GM19395 (cell line): ENCODE data around the gene OARD1.
A peak's percentile ranks its signal among the peaks of the same experiment; 100 is the strongest.

Experiments
- ATAC-seq: cut with Tn5 transposase; IDR thresholded peaks from one replicate; pipeline ENCODE4 v1.9.1; 2021; ENCODE audit warnings: mild to moderate bottlenecking, moderate library complexity; ENCODE audit not compliant: unreplicated experiment

Gene OARD1

DNA sequence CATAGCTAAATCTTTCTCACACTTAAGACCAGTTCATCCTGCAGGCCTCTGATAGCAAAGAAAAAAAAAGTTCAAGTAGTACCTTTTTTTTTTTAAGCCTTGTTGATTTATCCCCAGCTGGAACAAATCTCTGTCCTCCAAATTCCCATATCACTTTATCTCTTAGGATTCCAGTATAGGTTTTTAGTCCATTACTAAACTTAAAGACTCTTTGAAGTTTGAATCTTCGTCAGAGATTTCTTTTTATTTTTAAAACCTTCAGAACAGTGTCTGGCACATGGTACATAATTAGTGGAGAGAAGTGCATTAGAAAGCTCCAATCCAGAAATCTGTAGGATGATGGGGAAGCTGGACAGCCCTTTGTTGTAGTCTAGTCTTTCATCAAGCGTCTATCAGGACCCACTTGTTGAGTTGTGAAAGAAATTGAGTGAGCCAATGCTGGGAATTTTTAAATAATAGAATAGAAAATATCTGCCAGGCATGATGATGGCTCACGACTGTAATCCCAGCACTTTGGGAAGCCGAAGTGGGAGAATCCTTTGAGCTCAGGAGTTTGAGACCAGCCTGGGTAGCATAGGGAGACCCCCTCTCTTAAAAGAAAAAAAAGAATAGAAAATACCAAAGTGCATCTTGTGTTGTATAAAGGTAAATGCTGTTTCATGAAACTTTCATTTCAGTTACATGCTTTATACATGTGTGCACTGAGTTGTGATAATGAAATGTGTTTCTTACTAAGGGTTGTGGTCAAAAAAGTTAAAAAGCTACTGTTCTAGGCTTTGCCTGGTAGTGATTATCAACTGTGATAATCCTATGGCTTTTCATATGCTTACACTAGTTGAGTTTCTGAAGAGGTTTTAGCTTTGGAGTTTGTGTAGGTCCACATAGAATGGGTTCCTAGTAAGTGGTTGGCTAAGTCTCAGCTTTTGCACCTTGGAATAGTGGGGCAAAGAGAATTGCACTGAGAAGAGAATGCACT, 3.8 kb upstream of the OARD1 start:
- ATAC-seq = no peak

DNA sequence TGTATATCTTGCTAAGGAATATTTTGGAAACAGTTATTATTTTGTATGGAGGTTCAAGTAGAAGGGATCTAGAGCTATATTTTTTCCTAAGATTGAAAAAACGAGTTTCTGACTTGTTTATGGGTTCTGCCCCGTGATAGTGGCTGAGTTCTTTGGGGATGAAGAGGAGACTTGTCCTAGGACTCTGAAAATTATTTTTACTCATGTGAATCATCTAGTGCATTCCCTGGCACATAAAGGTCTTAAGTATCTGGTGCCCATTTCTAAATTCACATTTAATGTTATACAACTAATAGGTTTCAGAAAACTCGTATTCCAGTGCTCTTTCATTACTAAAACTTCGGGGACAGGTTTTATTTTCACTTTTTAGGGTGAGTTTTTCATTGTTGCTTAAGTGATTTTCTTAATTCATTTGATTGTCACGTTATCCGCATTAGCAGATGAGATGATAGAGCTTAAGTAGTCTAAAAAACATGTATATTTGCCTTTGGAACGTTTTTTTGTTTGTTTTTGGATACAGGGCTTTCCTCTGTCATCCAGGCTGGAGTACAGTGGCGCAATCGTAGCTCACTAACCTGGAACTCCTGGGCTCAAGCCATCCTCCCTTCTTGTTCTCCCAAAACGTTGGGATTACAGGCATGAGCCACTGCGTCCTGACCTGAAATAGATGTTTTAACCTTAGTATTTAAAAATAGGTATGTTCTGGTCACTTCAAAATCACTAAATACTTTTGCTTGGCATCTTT, 2.7 kb upstream of the OARD1 start:
- no peak for ATAC-seq

DNA sequence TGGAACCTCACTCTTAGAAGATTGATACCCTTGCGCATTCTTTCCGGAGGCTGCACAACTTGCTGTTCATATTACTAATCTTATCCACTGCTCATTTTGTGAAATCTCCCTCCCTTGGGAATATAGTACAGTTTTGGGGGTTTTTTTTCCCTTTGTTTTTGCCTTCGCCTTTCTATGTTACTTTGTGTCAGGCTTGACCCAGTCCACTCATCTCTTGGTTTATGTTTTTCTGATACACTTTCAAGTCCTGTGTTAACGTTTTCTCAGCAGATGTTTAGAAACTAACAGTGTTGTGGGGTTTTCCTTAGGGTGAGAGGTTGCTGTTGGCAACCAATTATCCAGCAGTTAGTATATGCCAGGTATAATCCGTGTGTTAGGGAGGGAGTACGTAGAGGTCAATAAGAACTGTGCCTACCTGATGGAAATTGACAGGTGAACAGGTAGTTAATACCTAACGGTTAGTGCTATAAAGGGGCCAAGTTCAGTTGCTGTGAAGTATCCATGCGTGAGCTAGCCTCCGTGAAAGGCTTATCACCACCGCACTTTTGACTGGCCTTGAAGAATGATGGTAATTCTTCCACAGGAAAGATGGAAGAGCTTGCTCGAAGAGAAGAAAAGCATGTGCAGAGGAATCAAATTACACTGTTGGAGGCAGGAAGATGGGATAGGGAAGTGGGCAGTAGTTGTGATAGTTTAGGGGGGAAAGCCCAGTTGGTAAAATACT, 2.0 kb upstream of the OARD1 start:
- no peak for ATAC-seq

DNA sequence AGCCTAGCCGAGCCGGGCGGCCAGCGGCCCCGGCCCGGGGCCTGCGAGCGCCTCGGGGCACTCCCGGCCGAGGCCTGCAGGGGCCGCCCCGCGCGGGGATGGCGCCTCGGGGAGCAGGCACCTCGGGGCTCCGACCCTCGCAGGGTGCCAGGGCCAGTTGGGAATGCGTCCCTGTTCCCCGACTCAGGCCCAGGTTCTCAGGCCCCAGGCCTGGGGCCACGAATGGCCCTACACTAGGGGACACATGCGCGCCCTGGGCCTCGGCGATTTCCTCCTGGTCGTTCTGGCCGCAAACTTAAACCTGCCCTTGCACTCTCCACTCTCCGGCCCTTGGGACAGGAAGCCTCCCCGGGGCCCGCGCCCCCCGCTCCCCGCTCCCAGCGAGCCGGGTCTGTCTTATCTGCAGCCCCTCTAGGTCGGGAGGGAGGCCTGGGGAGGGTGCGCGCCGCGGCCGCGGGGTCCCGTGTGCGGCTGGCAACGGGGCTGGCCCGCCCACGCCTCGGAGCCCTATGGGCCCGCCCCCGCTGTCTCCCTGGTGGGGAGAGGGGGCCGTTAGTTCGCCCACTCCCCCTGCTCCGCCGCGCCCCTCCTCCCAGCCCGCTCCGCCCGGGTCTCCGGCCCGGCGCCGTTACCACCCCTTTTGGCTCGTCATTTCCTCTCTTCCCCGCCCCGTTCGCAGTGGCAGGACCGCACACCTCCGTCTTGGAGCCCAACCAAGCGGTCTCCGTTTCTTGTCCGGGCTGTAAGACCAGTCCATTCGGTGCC, 1.2 kb upstream of the OARD1 start:
- peak; percentile 33 for ATAC-seq

DNA sequence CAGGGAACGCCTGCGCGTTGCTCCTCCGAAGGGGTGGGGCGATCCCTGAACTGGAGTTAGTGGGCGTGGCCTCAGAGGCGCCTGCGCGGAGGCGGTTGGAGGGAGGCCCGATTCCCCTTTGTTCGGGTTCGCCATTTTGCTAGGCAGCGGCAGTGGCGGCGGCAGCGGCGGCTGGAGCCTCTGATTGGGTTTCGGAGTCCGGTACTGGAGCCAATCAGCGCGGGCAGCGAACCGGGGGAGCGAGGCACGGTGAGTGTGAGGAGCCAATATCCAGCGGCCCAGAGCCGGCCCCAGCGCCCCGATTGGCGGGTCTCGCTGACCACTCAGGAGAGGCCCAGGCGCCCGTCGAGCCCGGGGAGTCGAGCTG, 663 bp upstream of the OARD1 start, which contains the start of gene NFYA:
Gene NFYA (plus strand): TSS at position 139 of the 367 bp plus-strand sequence. CDS start 6,116 bp downstream, outside the sequence.
- ATAC-seq = peak; percentile 61

DNA sequence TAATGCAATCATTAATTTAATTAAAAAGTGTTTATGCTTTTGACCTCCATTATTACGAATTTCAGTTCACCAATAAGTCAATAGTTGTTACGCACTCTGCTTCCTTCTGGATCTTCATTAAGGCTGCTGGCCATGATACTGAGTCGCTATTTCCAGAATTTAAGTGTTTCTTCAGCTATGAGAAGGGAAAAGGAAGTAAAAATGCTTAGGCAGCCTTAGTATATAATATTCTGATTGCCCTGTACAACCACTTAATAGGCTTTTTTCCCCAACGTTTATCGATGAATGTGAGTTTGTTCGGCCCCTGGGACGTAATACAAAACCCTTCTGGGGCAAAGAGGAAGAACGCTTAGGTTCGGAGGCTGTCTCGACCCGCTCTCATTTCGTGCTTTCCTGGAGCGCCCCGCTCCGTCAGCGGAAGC, 644 bp downstream of the OARD1 start:
- peak; percentile 31 for ATAC-seq

DNA sequence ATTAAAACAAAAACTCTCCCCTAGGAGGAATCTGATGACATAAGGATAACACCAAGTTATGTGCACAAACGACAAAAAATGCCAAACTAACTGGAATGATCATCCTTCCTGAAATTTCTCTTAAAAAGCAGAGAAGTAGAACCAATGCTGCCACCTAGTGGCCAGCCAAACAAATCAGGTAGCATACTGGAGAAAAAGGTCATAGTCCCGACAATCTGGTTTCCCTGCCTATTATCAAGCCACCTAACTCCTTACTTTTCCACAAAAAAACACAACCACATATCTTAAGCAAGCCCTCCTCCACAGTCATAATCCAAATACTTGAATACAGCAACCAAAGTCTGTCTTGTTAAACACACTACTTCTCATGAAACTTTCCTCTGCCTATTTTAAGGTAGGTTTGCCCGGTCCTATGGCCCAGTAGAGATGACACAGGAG, 5.3 kb downstream of the OARD1 start:
- no peak for ATAC-seq

DNA sequence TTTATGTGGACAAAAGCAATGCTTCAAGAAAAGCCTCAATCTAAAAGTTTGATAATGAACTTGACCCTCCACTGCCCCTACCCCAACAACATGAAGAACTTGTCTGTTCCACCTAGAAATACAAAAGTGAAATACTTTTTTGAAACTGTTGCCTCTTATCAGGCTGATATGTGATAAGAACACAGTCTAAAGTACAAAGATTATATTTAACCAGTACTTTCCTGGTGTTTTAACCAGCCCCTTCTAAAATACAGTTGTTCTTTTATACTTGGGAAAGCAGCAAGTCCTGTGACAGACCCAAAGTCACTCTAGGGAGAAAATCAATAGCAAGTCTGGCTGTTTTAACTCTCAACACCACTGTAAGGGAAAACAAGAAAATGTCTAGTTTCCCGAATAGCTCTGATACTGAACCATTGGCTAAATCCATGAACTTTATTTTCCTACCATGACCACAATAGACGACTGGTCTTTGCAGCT, 6.6 kb downstream of the OARD1 start:
- no peak for ATAC-seq

DNA sequence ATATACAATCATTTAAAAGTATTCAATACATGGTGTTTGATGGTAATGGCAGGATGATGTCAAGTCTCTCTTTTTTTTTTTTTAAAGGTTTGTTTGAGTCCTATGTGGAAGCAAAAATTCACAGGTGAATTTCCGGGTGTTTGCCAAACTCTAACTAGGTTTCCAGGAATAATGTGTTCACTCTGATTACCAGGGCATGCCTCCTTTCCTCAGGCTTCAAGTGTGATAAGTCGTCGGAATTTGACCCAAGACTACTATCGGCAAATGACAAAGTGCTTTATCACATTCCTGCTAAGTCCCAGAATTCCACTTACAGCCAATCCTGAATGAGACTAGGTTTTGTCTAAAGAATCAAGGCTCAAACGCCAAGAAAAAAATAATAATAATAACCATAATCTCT, 7.3 kb downstream of the OARD1 start:
- no peak for ATAC-seq

DNA sequence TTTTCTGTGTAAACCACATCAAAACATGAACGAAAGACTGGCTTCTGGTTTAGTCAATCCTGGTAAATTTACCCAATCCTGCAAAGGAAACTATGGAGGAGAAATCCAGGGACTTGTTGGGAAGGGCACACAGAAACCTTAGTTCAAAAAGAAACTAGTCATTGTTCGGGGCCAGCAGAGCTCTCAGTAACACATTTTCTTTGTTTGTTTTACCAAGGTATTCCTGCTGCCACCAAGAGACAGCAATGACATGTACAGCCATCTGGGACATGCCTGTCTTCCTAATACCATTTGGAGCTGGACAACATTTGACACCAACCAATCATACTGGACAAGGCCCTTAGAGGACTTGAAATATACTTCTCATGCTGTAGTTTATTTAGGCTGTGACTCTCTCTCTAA, 8.3 kb downstream of the OARD1 start:
- ATAC-seq = no peak

DNA sequence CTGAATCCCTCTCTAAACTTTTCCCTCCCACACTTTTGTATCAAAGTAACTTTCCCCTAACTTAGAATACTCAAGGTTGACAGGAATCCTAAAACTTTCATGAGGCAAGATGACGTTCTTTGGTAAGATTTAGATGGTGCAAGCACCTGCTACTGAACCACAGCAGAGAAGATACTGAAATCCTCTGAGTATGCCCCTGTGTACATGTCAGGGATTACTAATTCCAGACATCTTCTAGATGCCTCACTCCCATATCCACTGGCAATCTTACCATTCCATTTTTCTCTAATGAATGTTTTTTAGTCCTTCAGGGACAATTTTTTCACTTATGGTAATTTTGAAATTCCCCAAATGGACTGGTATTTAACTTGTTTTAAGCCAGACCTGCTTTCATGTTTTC, 10.1 kb downstream of the OARD1 start:
- no peak for ATAC-seq

DNA sequence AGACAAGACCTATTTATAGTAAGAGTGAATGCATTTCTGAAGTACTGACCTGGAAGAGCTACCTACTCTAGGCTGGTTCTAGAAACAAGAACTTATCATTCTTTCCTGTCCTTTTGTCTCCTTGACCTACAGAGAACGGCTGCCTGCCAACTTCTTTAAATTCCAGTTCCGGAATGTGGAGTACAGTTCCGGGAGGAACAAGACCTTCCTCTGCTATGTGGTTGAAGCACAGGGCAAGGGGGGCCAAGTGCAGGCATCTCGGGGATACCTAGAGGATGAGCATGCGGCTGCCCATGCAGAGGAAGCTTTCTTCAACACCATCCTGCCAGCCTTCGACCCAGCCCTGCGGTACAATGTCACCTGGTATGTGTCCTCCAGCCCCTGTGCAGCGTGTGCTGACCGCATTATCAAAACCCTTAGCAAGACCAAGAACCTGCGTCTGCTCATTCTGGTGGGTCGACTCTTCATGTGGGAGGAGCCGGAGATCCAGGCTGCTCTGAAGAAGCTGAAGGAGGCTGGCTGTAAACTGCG, 10.9 kb downstream of the OARD1 start:
- ATAC-seq = no peak

DNA sequence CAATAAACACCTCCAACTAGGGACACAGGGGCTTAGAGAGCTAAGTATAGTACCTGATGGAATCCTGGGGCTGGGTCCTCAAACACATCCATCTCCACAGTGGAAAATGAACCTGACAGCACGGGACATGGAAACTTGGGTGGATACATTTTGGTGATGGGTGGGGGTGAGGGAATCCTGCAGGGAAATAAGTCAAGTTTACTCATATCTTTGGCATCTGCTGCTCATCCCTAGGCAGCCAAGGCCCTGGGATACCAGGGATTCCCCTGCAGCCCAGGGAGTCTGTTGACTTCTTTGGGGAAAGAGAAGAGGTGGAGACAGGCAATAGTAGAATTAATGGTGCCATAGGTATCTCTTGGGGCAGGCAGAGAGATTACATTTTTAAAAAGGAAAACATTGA, 12.6 kb downstream of the OARD1 start:
- no peak for ATAC-seq

DNA sequence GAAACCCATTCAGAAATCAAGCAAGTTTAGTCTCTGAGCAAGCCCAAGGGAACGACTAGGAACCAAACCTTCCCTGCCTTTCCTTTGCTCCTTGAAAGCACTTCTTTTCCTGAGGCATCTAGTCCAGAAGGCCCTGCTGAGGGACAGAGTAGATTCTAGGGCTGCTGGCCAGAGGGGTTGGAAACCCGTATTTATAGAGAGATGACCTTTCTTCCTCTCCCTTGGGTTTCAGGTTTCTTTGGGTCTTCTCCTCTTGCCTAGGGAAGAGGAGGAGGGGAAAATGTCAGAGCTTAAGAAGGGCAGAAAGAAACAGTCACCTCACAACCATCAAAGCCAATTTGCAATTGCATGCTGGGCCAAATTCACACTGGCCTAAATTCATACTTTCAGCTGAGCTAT, 13.4 kb downstream of the OARD1 start:
- no peak for ATAC-seq

DNA sequence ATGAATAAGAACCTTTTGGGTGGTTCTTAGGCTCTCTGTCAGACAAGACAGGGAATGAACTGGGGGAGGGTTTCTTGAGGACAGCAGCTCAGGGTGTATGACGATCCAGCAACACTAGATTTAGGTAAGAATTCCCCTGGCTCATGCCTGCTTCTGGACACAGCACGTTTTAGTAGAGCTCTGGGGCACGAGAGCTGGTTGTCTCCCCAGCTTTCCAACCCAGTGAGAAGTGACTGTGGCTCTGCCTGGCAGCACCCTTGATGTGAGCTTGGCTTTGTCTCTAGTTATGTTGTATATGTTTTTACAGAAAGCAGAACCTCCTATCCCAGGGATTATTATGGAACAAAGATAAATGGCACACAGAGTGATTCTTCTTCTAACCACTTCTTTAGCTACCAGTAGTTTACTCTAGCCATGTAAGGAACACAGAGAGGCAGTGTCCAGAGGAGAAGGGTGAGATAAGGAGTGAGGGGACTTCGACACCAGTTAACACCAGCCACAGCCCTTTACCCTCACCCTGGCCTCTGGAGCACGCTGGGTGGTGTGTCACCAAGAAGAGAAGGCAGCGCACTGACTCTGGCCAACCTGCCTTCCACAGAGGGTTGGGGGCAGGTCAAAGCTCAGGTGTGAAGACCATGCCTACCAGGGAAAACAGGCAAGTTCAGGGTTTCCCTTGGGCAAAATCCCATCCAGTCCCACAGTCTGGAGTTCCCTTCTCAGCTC, 15.2 kb downstream of the OARD1 start:
- no peak for ATAC-seq

DNA sequence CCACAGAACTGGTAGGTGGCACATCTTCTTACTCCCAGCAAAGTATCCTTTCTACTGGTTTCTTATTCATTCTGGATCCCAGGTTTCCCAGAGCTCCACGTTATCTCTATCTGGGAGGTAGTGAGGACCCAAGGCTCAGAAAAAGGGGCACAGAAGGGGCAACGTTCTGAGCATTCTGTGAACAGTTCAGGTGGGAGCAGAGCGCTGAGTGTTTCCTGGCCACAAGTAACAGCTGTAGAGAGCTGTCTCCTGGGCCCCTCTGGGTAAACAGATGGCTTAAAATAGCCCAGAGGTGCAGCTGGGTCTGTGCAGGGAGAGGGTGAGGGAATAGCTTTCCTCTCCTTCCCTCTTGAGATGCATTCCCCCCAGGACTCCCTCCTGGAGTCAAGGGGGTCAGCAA, 17.0 kb downstream of the OARD1 start:
- no peak for ATAC-seq

DNA sequence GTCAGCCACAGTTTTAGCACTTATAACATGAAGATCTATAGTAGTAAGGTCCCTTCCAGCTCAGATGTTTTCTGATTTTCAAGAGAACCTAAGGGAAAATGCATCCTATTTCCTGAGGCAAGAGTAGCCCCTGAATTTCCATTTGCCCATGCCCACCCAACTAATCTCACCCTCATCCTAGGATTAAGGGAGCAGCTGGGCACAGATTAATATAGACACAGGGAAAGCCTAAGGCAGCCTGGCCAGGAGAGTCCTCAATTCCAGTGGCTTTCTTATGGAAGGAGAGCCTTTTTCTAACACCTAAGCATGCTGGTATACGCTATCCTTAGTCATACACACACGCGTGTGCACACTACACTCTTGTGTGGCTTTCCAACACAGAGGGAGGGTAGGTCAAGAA, 17.6 kb downstream of the OARD1 start:
- no peak for ATAC-seq

DNA sequence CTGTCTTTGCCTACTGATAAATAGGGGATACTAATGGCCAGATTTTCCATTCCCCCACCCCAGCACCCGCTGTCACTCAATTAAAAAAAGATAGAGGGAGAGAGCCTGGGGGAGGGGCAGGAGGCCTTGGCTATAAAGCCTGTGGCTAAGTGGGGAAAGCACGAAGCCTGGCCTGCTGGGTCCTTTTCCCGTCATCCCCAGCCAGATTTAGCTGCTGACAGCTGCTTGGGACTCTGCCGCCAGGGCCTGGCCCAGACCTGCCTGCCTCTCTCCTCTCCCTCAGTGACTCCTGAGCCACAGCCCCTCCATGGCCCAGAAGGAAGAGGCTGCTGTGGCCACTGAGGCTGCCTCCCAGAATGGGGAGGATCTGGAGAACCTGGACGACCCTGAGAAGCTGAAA, 19.1 kb downstream of the OARD1 start, which contains the start of gene APOBEC2:
Gene APOBEC2 (plus strand): TSS at position 162 of the 400 bp plus-strand sequence. CDS start 146 bp downstream, at position 308.
- no peak for ATAC-seq

DNA sequence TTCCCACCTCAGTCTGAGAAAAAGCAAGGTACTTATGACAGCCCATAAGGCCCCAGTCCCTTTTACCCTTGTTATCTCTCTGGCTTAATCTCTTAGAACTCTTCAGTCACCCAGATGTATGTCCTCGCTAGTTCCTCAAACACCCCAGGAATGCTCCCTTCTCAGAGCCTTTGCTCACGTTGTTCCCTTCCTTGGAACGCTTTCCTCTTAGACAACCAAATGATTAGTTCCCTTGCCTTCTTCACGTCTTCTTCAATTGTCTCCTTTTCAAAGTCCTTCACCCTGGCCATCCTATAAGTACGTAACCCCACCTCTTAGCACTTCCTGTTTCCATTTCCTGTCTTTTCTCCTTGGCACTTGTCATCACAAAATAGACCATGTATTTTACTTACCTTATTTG, 20.3 kb downstream of the OARD1 start:
- ATAC-seq = no peak
